HL-60 (cell line): ENCODE measurements around the gene AASS.

Experiments
- DNase-seq, 2 experiments: peaks; one replicate each; pipeline ENCODE4 v3.0.0-alpha.2; 2010 to 2020; ENCODE audit warnings: low read depth in 1 of 2, low spot score in 1 of 2
- H3K27ac ChIP-seq: fragments of 250-450 bp; sonication (Bioruptor Pico); replicated peaks from 2 replicates; pipeline ENCODE4 v1.5.1; 2020; ENCODE audit warnings: mild to moderate bottlenecking, moderate library complexity
- H3K27me3 ChIP-seq: fragments of 250-450 bp; sonication (Bioruptor Pico); 2 replicates; pipeline ENCODE4 v1.5.1; 2021; ENCODE audit warnings: mild to moderate bottlenecking, moderate library complexity; ENCODE audit not compliant: insufficient read depth, poor library complexity, severe bottlenecking
- H3K4me3 ChIP-seq: replicated peaks from 2 replicates; pipeline ENCODE4 v1.5.1; 2011; ENCODE audit warnings: mild to moderate bottlenecking, control low read depth, low read length; ENCODE audit not compliant: insufficient read depth
- GABPA ChIP-seq: IDR thresholded peaks from 2 replicates; pipeline ENCODE4 v1.6.1; 2012; ENCODE audit warnings: low read depth
- POLR2AphosphoS5 ChIP-seq: IDR thresholded peaks from 2 replicates; pipeline ENCODE4 v1.6.1; 2012; ENCODE audit warnings: low read depth
- SPI1 ChIP-seq: IDR thresholded peaks from 2 replicates; pipeline ENCODE4 v1.6.1; 2012; ENCODE audit warnings: low read depth, mild to moderate bottlenecking, borderline replicate concordance
- TF ChIP-seq, protein P1 (sequence below): IDR thresholded peaks from 2 replicates; pipeline ENCODE4 v1.6.1; 2012; ENCODE audit warnings: low read depth; ENCODE audit not compliant: insufficient replicate concordance
- TF ChIP-seq, protein P2 (sequence below): IDR thresholded peaks from one replicate; pipeline ENCODE4 v1.5.1; 2011; ENCODE audit warnings: low read length, control low read depth, inconsistent platforms; ENCODE audit not compliant: insufficient read depth

AASS gene

DNA sequence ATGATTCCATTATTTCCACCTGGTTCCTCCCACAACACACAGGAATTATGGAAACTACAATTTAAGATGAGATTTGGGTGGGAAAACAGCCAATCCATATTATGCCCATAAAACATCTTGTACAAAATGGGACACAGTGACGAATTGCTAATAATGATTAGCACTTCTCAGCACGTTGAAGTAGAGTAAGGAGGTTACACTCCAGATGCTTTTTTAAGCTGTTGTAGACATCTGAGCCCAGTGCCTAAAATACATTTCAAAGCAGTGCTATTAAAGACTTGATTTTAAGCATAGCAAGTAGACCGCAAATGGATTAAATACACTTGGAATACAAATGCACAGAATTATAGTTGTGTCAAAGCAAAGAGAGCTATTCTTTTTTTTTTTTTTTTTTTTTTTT, 105.9 kb downstream of the AASS start:
- Histone ChIP-seq H3K27me3 (no peaks in the 10 kb centered on the region), H3K4me3 (no peak overlapping the region), H3K27ac (no peak overlapping the region)
- TF ChIP-seq POLR2AphosphoS5 = no peak
- DNase-seq = no peak

DNA sequence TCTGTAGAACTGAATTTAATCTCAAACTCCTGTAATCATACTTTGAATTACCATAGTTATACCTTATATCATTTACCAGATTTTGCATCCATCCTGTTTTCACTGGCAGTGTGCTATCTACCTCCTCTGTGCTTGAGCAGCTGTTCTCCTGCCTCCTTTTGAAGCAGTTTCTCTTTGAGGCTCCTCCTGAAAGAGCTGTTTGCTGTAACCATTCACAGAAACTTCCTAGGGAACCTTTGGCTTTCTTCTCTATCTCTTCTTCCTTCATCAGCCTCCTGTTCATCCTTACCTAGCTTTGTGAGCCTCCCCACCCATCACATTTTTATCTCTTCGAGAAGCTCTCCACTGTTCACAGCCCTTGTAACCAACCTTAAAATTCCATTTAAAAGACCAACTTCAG, 108.2 kb downstream of the AASS start:
- Histone ChIP-seq H3K27me3 (no peaks in the 10 kb centered on the region), H3K4me3 (no peak overlapping the region), H3K27ac (no peak overlapping the region)
- TF ChIP-seq POLR2AphosphoS5 = no peak
- no peak for TF ChIP-seq SPI1
- TF ChIP-seq, protein P1, sequence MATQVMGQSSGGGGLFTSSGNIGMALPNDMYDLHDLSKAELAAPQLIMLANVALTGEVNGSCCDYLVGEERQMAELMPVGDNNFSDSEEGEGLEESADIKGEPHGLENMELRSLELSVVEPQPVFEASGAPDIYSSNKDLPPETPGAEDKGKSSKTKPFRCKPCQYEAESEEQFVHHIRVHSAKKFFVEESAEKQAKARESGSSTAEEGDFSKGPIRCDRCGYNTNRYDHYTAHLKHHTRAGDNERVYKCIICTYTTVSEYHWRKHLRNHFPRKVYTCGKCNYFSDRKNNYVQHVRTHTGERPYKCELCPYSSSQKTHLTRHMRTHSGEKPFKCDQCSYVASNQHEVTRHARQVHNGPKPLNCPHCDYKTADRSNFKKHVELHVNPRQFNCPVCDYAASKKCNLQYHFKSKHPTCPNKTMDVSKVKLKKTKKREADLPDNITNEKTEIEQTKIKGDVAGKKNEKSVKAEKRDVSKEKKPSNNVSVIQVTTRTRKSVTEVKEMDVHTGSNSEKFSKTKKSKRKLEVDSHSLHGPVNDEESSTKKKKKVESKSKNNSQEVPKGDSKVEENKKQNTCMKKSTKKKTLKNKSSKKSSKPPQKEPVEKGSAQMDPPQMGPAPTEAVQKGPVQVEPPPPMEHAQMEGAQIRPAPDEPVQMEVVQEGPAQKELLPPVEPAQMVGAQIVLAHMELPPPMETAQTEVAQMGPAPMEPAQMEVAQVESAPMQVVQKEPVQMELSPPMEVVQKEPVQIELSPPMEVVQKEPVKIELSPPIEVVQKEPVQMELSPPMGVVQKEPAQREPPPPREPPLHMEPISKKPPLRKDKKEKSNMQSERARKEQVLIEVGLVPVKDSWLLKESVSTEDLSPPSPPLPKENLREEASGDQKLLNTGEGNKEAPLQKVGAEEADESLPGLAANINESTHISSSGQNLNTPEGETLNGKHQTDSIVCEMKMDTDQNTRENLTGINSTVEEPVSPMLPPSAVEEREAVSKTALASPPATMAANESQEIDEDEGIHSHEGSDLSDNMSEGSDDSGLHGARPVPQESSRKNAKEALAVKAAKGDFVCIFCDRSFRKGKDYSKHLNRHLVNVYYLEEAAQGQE = no peak
- TF ChIP-seq, protein P2, sequence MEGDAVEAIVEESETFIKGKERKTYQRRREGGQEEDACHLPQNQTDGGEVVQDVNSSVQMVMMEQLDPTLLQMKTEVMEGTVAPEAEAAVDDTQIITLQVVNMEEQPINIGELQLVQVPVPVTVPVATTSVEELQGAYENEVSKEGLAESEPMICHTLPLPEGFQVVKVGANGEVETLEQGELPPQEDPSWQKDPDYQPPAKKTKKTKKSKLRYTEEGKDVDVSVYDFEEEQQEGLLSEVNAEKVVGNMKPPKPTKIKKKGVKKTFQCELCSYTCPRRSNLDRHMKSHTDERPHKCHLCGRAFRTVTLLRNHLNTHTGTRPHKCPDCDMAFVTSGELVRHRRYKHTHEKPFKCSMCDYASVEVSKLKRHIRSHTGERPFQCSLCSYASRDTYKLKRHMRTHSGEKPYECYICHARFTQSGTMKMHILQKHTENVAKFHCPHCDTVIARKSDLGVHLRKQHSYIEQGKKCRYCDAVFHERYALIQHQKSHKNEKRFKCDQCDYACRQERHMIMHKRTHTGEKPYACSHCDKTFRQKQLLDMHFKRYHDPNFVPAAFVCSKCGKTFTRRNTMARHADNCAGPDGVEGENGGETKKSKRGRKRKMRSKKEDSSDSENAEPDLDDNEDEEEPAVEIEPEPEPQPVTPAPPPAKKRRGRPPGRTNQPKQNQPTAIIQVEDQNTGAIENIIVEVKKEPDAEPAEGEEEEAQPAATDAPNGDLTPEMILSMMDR = no peak
- TF ChIP-seq GABPA = no peak
- no peak for DNase-seq

DNA sequence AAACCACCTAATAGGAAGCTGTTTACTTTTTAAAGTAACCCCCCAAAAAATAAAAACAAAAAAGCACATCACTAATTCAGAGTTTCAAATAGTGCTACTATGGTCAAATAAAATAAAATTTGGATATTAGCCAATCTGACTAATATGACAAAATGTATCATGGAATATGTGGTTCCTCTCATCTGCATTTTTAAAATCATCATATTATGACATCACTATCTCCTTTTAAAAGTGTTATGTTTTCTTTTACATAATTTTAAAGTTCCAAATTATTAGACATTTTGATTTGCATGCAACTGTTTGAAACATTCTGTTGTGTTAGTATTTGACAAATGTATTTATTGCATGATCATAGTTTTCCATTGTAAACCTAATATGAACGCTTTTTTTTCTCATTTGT, 110.4 kb downstream of the AASS start:
- no peak overlapping the region for H3K27ac ChIP-seq
- H3K4me3 ChIP-seq = no peak overlapping the region
- no peak for DNase-seq
- H3K27me3 ChIP-seq = no peaks in the 10 kb centered on the region
- TF ChIP-seq, protein P2 = no peak

DNA sequence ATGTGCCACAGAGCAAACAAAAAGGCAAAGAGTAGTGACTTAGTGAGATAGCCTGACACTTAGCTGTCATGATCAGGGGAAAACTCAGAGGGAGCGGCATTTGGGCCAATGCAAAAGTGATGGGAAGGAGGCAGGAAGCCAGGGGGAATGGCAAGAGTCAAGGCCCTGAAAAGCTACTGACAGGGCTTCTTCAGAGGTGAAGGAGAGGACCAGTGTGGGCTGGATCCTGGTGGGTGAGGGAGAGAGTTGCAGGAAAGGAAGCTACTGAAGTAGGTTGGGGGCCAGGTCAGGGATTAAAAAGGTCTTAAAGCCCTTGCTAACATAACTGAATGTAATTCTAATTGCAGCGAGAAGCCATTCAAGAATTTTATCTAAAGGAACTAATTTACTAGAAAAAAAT, 117.0 kb downstream of the AASS start:
- no peak overlapping the region for H3K4me3 ChIP-seq
- no peak for DNase-seq
- no peaks in the 10 kb centered on the region for H3K27me3 ChIP-seq
- H3K27ac ChIP-seq = no peak overlapping the region
- TF ChIP-seq, protein P2 = no peak
- TF ChIP-seq GABPA = no peak
- TF ChIP-seq SPI1 = no peak
- TF ChIP-seq POLR2AphosphoS5 = no peak
- TF ChIP-seq, protein P1 = no peak
